DND-41 (cell line): ENCODE measurements around the gene WDPCP.

ENCODE experiments used
- EZH2 ChIP-seq: IDR thresholded peaks from 3 replicates; pipeline ENCODE4 v1.6.1; 2012; ENCODE audit warnings: borderline replicate concordance, low read depth, mild to moderate bottlenecking, moderate library complexity, low read length, inconsistent platforms; ENCODE audit not compliant: severe bottlenecking
- TF ChIP-seq, protein P1 (sequence below): IDR thresholded peaks from 2 replicates; pipeline ENCODE4 v1.5.1; 2012; ENCODE audit warnings: borderline replicate concordance, low read length, moderate library complexity, mild to moderate bottlenecking; ENCODE audit not compliant: poor library complexity, severe bottlenecking; ENCODE audit errors: extremely low read depth

DNA sequence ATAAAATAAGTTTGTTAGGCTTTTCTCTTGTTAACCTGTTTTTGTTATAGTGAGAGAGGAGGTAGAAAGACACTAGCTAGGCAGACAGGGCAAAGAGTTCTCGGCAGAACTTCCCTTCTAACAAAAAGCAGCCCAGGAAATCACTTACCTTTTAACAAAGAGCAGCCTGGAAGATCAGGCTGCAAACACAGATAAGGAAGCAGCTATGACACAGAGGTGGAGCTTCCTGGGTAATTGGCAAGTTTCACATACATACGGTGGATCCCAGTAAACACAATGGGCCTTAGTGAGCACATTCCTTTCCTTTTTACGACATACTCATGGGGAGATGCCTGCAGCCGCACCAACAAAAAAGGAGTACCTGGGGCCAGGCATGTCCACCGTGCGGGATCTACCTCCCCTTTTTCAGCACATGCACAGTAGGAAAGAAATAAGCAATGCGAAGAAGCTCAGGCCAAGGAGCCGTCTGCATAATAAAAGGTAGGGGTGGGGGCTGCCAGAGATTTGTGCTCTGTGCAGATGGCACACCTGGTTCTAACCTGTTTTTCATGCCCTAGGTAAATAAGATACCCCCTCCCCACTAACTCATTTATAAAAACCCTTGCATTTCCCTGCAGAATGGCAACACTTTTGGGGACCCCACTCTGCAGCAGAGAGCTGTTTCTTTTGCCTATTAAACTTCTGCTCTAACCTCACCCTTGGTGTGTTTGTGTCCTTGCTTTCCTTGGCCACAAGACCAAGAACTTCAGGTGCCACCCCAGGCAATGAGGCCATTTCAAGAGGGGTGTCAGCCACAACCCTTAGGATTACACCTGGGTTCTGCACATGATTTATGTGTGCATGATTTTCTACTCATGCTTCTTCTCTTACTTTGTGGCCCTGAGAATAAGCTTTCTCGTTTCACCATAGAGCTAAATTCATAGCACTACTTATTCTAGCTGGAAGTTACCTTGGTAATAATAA is 27.0 kb upstream of the WDPCP start:
- TF ChIP-seq, protein P1, sequence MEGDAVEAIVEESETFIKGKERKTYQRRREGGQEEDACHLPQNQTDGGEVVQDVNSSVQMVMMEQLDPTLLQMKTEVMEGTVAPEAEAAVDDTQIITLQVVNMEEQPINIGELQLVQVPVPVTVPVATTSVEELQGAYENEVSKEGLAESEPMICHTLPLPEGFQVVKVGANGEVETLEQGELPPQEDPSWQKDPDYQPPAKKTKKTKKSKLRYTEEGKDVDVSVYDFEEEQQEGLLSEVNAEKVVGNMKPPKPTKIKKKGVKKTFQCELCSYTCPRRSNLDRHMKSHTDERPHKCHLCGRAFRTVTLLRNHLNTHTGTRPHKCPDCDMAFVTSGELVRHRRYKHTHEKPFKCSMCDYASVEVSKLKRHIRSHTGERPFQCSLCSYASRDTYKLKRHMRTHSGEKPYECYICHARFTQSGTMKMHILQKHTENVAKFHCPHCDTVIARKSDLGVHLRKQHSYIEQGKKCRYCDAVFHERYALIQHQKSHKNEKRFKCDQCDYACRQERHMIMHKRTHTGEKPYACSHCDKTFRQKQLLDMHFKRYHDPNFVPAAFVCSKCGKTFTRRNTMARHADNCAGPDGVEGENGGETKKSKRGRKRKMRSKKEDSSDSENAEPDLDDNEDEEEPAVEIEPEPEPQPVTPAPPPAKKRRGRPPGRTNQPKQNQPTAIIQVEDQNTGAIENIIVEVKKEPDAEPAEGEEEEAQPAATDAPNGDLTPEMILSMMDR, result no peak
- TF ChIP-seq EZH2, result no peak
